OCI-LY1 (cell line): ENCODE data around the gene SLC38A8.

ENCODE experiments used
- EZH2 ChIP-seq: fragments of 200-600 bp; sonication (generic), shearing (Covaris generic); IDR thresholded peaks from 2 replicates; pipeline ENCODE4 v1.8.0; 2017; ENCODE audit warnings: borderline replicate concordance, mixed run types, mild to moderate bottlenecking, antibody characterized with exemption, low read length, moderate library complexity, mixed read lengths
- TF ChIP-seq, protein P1 (sequence below): fragments of 200-600 bp; sonication (generic), shearing (Covaris generic); IDR thresholded peaks from 2 replicates; pipeline ENCODE4 v1.5.1; 2017; ENCODE audit warnings: mild to moderate bottlenecking, antibody characterized with exemption, low read length, moderate library complexity, mixed read lengths

- TF ChIP-seq, protein P1, sequence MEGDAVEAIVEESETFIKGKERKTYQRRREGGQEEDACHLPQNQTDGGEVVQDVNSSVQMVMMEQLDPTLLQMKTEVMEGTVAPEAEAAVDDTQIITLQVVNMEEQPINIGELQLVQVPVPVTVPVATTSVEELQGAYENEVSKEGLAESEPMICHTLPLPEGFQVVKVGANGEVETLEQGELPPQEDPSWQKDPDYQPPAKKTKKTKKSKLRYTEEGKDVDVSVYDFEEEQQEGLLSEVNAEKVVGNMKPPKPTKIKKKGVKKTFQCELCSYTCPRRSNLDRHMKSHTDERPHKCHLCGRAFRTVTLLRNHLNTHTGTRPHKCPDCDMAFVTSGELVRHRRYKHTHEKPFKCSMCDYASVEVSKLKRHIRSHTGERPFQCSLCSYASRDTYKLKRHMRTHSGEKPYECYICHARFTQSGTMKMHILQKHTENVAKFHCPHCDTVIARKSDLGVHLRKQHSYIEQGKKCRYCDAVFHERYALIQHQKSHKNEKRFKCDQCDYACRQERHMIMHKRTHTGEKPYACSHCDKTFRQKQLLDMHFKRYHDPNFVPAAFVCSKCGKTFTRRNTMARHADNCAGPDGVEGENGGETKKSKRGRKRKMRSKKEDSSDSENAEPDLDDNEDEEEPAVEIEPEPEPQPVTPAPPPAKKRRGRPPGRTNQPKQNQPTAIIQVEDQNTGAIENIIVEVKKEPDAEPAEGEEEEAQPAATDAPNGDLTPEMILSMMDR = no peak
- no peak for TF ChIP-seq EZH2
Measured at GRCh38 chr16:84075376-84075775, 32.8 kb upstream of the SLC38A8 start.
